GM19099 (cell line): Measurements from ENCODE around the gene ZNF618.

Source experiments
- POLR2A ChIP-seq: IDR thresholded peaks from 3 replicates; pipeline ENCODE4 v1.6.1; 2011; ENCODE audit warnings: low read depth; ENCODE audit not compliant: insufficient read length; ENCODE audit errors: extremely low read depth

Gene ZNF618

DNA sequence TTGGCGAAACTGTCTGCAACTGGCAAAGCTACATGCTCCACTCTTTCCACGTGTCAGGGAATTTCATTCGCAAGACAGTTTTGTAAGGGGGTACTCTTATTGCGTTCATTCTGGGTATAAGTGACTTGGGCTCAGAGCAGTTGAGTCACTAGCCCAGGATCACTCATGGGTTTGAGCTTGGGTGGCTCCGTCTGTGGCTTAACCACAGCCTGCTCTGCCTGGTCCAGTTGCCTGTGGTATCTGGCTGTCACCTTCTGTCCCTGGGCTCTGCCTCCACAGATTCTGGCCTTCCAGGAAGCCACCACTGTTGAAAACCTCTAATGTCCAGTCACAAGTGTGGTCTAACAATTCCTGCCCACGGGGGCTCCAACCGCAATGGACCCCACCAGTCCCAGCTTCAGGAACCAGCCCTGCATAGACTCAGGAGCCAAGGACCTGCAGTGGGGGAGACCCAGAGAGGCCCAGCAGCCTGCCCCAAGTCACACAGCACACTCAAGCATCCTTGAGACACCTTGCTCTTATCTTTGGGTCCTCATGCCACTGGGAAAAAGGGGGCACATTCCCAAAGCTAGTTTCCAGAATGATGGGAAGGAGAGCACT, 212.6 kb downstream of the ZNF618 start:
- no peak for TF ChIP-seq POLR2A

GRCh38 chr9:114089206-114089840, 213.2 kb downstream of the ZNF618 start:
- no peak for TF ChIP-seq POLR2A

DNA sequence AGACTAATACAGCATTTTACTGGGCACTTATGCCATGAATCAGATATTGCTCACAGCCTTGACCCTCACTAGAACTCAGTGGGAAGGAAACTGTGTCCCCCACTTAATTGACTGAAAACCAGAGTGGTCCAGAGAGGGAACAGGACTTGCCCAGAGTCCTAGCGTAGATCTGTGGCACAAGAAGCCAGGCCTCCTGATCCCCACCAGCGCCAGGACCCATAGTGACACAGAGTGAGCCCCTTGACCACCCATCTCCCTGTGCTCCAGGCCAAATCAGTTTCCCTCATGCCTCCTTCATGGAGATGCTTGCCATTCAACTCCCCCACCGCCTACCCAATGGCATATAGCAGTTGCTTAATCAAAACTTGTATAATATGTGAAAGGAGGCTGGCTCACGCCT, 214.7 kb downstream of the ZNF618 start:
- TF ChIP-seq POLR2A = no peak

GRCh38 chr9:114091711-114092110, 215.6 kb downstream of the ZNF618 start:
- no peak for TF ChIP-seq POLR2A

- TF ChIP-seq POLR2A = no peak
These were observed 216.2 kb downstream of the ZNF618 start for GRCh38 chr9:114092336-114092735.

GRCh38 chr9:114093031-114093471, 216.9 kb downstream of the ZNF618 start:
- no peak for TF ChIP-seq POLR2A

DNA sequence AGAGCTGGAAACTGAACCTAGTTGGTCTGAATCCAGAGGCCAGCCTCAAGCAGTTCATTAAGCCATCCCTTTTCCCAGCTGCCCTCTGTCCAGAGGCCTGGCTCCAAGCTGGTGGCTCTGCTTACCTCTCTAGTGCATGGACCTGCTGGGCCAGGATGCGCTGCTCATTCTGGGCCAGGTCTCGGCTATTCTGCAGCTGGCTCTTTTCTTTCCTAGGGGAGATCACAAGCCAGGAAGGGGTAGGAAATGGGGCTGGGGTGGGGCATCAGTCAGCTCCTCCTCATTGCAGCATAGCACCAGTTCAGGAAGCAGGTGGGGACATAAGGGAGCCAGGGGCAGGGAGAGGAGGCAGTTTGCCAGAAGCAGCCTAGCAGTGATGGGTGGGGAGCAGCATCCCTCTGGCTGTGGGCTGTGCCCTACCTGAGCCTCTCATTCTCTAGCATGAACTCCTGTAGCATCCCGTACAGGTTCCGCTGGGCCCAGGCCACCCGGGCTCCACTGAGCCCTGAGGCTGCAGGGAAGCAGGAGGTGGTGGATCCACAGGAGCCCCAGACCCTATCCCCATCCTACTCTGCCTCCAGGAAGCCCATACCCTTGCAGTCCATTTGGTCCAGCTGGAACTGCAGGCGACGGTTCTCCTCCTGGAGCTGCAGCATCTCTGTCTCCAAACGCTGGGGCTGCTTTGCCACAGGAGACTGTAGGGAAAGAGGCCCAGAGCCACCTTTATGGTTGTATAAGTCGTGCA, 217.8 kb downstream of the ZNF618 start:
- TF ChIP-seq POLR2A = no peak

DNA sequence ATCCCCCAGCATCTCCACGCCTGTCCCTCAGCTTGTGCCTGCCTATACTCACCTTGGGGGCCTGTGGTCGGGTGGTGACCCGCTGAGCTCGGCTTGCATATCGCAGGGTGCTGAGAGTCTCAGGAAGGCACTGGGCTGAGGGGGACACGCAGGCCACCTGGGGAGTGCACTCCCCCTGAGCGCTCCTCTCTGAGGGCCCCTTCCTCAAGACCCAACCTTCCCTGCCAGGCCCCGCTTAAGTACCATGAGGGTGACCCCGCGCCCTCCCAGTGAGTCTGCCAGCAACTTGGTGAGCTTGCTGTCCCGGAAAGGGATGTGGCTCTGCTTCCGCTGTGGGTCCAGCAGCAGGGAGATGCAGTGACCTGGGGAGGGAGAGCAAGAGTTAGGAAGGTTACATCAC, 218.9 kb downstream of the ZNF618 start:
- no peak for TF ChIP-seq POLR2A

DNA sequence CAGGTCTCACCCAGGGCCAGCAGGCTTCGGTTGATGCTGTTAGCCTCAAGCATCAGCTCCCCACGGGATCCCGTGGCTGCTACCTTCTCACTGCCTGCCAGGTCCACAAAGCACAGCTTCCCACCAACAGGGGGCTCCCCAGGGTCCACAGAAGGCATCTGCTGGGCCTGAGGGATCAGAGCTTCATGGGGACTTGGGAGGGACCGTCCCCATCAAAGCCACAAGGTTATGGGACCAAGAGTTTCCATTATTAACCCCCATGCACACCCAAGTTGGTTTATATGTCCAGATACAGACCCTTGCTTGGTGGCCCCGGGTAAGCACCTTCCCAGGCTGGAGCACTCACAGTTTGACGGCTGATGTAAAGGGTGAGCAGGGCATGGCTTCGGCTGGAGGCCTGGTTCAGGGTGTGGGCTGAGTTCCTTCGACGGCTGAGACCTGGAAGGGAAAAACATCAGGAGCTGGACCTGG, 220.0 kb downstream of the ZNF618 start:
- TF ChIP-seq POLR2A = no peak

- TF ChIP-seq POLR2A = no peak
These were observed 220.9 kb downstream of the ZNF618 start for GRCh38 chr9:114096866-114097612.

GRCh38 chr9:114097613-114098020, 221.5 kb downstream of the ZNF618 start:
- TF ChIP-seq POLR2A = no peak

GRCh38 chr9:114098021-114098935, 222.2 kb downstream of the ZNF618 start:
- TF ChIP-seq POLR2A = no peak

DNA sequence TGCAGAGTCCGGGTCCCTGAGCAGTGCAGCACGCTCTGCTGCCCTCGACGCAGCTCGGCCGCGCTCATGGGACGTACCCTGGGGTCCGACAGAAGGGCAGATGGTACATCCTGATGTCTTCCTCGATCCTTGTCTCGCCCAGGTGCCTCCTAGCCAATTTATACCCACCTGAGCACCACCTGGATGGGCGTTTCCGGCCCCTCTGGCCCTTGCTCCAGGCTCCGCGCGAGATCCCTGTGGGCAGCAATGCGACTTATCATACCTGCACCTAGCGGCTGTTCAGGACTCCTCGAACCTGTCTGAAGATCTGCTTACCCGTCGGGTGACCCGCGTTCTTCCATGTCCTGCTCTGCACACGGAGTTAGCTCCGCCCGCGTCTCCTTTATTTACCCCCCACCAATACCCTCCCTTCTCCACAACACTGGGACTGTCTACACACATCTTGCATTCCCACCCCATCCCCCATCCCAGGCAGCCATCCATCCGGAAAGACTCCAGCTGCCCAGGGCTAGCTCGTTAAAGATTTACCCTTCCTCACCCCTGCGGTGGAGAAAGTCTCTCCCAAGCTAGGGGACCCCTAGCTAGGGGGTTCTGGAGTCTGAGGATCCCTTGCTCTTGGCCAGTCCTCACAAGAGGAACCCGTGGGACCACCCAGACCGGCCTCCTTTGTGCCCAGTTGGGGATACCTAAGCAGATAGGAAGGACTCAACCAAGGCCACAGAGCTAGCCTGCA, 223.0 kb downstream of the ZNF618 start, which contains the start of gene KIF12:
TSS of gene KIF12 (minus strand) at position 357 of the 733 bp plus-strand sequence. CDS start at position 341, 16 bp downstream.
- TF ChIP-seq POLR2A = no peak
